Ishikawa (cell line): ENCODE measurements around the gene FCMR.

Experiments
- CEBPB ChIP-seq: IDR thresholded peaks from 2 replicates; pipeline ENCODE4 v1.6.1; 2012
- CREB1 ChIP-seq: IDR thresholded peaks from 2 replicates; pipeline ENCODE4 v1.6.1; 2012; ENCODE audit warnings: low read depth
- EGR1 ChIP-seq: IDR thresholded peaks from 2 replicates; pipeline ENCODE4 v1.6.1; 2012
- EP300 ChIP-seq: IDR thresholded peaks from 2 replicates; pipeline ENCODE4 v1.6.1; 2012; ENCODE audit warnings: borderline replicate concordance
- FOXM1 ChIP-seq: IDR thresholded peaks from 2 replicates; pipeline ENCODE4 v1.6.1; 2012; ENCODE audit warnings: low read depth, borderline replicate concordance
- MAX ChIP-seq: IDR thresholded peaks from 2 replicates; pipeline ENCODE4 v1.6.1; 2012
- NFIC ChIP-seq: IDR thresholded peaks from 2 replicates; pipeline ENCODE4 v1.6.1; 2012
- RAD21 ChIP-seq: IDR thresholded peaks from 2 replicates; pipeline ENCODE4 v1.6.1; 2012; ENCODE audit warnings: low read depth
- REST ChIP-seq: IDR thresholded peaks from 2 replicates; pipeline ENCODE4 v1.6.1; 2012; ENCODE audit warnings: low read depth, mild to moderate bottlenecking
- TAF1 ChIP-seq: IDR thresholded peaks from 2 replicates; pipeline ENCODE4 v1.6.1; 2012; ENCODE audit warnings: low read depth, mild to moderate bottlenecking
- TCF12 ChIP-seq: IDR thresholded peaks from 2 replicates; pipeline ENCODE4 v1.6.1; 2012; ENCODE audit warnings: low read depth
- TEAD4 ChIP-seq: IDR thresholded peaks from 2 replicates; pipeline ENCODE4 v1.6.1; 2012
- USF1 ChIP-seq: IDR thresholded peaks from 2 replicates; pipeline ENCODE4 v1.6.1; 2012
- YY1 ChIP-seq: IDR thresholded peaks from 2 replicates; pipeline ENCODE4 v1.6.1; 2012; ENCODE audit warnings: low read depth
- ZBTB7A ChIP-seq: IDR thresholded peaks from 2 replicates; pipeline ENCODE4 v1.6.1; 2012; ENCODE audit warnings: low read depth

FCMR gene

GRCh38 chr1:206901944-206902343, 19.8 kb downstream of the FCMR start:
- no peak for TF ChIP-seq YY1
- no peak for TF ChIP-seq USF1
- no peak for TF ChIP-seq TAF1
- no peak for TF ChIP-seq EP300
- TF ChIP-seq TCF12, result no peak
- no peak for TF ChIP-seq TEAD4
- TF ChIP-seq CREB1, result no peak
- no peak for TF ChIP-seq ZBTB7A
- no peak for TF ChIP-seq CEBPB
- no peak for TF ChIP-seq REST
- no peak for TF ChIP-seq NFIC
- no peak for TF ChIP-seq EGR1
- no peak for TF ChIP-seq RAD21
- TF ChIP-seq MAX, result no peak
- no peak for TF ChIP-seq FOXM1

GRCh38 chr1:206900149-206900548, 21.6 kb downstream of the FCMR start:
- TF ChIP-seq CREB1 (no peak), TEAD4 (no peak), USF1 (no peak), MAX (no peak), FOXM1 (no peak), TCF12 (no peak), ZBTB7A (no peak), EP300 (no peak), TAF1 (no peak), CEBPB (no peak), NFIC (no peak), REST (no peak)

- TF ChIP-seq EP300 (no peak), USF1 (no peak), ZBTB7A (no peak), RAD21 (no peak), TCF12 (no peak), NFIC (no peak), FOXM1 (no peak), MAX (no peak), CREB1 (no peak), YY1 (no peak), TAF1 (no peak), TEAD4 (no peak), CEBPB (no peak), EGR1 (no peak), REST (no peak)
Measured at GRCh38 chr1:206899717-206900116, 22.0 kb downstream of the FCMR start.

GRCh38 chr1:206898915-206899431, 22.8 kb downstream of the FCMR start:
- TF ChIP-seq USF1, result no peak
- TF ChIP-seq NFIC, result no peak
- TF ChIP-seq CEBPB, result no peak
- TF ChIP-seq TEAD4, result no peak
- no peak for TF ChIP-seq TCF12
- TF ChIP-seq TAF1, result no peak
- no peak for TF ChIP-seq RAD21
- no peak for TF ChIP-seq MAX
- TF ChIP-seq YY1, result no peak
- no peak for TF ChIP-seq EP300
